Fibroblast of lung (primary cell): Measurements from ENCODE around the gene ROGDI.

Experiments
- EZH2 ChIP-seq: IDR thresholded peaks from 2 replicates; pipeline ENCODE4 v1.5.1; 2012; ENCODE audit warnings: low read length, control low read depth, mild to moderate bottlenecking; ENCODE audit errors: missing control alignments
- TF ChIP-seq, protein P1 (sequence below), 2 donors: IDR thresholded peaks in 1 of 2; conservative IDR thresholded peaks in 1 of 2; 1 replicate in 1 of 2; 2 replicates in 1 of 2; pipeline ENCODE4 v1.5.1; 2011 to 2012; ENCODE audit warnings: low read length in 2 of 2, control low read depth in 1 of 2, inconsistent platforms in 1 of 2, low read depth in 1 of 2, mild to moderate bottlenecking in 1 of 2

DNA sequence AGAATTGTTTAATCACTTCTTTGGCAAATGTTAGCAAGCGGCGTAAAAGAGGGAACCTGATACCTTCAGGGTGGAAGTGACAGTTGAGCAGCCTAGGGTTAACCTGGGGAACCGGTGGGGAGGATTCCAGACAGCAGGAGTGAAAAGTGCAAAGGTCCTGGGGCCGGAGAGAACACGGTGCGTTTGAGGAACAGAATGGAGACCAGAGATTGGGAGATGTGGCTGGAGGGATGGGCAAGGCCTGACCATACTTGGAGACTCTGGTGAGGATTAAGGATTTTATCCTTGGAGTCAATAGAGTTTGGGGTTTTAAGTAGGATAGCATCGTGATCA lies 33.2 kb downstream of the ROGDI start:
- TF ChIP-seq, protein P1, sequence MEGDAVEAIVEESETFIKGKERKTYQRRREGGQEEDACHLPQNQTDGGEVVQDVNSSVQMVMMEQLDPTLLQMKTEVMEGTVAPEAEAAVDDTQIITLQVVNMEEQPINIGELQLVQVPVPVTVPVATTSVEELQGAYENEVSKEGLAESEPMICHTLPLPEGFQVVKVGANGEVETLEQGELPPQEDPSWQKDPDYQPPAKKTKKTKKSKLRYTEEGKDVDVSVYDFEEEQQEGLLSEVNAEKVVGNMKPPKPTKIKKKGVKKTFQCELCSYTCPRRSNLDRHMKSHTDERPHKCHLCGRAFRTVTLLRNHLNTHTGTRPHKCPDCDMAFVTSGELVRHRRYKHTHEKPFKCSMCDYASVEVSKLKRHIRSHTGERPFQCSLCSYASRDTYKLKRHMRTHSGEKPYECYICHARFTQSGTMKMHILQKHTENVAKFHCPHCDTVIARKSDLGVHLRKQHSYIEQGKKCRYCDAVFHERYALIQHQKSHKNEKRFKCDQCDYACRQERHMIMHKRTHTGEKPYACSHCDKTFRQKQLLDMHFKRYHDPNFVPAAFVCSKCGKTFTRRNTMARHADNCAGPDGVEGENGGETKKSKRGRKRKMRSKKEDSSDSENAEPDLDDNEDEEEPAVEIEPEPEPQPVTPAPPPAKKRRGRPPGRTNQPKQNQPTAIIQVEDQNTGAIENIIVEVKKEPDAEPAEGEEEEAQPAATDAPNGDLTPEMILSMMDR (conservative IDR thresholded peaks at IDR 0.05 in 1 of 2, IDR thresholded peaks at IDR 0.05 in 1 of 2; ENCODE audit: low read depth in 1 of 2, low read length in 2 of 2) = no peak
- TF ChIP-seq EZH2 = no peak
